OCI-LY7 (cell line): ENCODE results near the gene CSNK1A1L.

Source experiments
- EZH2phosphoT487 ChIP-seq: fragments of 200-600 bp; sonication (generic); IDR thresholded peaks from 2 replicates; pipeline ENCODE4 v1.6.1; 2018; ENCODE audit warnings: low read depth, borderline replicate concordance, mild to moderate bottlenecking, mixed run types, antibody characterized with exemption, low read length, moderate library complexity, mixed read lengths
- TF ChIP-seq, protein P1 (sequence below): fragments of 200-600 bp; sonication (generic); conservative IDR thresholded peaks from 2 replicates; pipeline ENCODE4 v1.5.1; 2014; ENCODE audit warnings: mild to moderate bottlenecking, antibody characterized with exemption, low read length, moderate library complexity, mixed read lengths

DNA sequence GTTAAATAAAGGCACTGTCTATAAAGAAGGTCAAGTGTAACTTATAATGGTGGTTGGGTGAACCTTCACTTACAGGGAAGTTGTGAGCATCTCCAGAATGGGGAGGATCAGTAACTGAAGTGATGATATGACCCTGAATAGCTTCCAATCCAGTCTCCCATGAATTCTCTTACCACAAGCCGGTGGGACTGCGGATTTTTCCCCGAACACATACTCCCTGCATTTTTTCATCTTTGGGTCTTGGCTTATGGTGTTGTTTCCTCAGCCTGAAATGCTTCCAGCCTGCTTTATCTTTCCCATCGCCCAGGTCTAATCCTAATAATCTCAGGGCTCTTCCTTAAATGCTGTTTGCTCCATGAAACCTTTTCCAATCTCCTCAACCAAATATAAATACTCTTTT lies 2.0 kb upstream of the CSNK1A1L start:
- TF ChIP-seq, protein P1, sequence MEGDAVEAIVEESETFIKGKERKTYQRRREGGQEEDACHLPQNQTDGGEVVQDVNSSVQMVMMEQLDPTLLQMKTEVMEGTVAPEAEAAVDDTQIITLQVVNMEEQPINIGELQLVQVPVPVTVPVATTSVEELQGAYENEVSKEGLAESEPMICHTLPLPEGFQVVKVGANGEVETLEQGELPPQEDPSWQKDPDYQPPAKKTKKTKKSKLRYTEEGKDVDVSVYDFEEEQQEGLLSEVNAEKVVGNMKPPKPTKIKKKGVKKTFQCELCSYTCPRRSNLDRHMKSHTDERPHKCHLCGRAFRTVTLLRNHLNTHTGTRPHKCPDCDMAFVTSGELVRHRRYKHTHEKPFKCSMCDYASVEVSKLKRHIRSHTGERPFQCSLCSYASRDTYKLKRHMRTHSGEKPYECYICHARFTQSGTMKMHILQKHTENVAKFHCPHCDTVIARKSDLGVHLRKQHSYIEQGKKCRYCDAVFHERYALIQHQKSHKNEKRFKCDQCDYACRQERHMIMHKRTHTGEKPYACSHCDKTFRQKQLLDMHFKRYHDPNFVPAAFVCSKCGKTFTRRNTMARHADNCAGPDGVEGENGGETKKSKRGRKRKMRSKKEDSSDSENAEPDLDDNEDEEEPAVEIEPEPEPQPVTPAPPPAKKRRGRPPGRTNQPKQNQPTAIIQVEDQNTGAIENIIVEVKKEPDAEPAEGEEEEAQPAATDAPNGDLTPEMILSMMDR, result no peak
- TF ChIP-seq EZH2phosphoT487, result no peak
